CD4-positive, alpha-beta T cell treated with Interleukin-1 beta for 1 hour (primary cell): ENCODE data around the gene ZNF462.
"Not testable (repeated sequence)": the region's sequence is repeated elsewhere in the genome, so short reads cannot be mapped to it uniquely, and the experiment has no call there.

Source experiments
- DNase-seq, 2 donors: peaks; one replicate each; pipeline ENCODE4 v3.0.0-alpha.2; 2020 to 2022

ZNF462 gene, protein sequence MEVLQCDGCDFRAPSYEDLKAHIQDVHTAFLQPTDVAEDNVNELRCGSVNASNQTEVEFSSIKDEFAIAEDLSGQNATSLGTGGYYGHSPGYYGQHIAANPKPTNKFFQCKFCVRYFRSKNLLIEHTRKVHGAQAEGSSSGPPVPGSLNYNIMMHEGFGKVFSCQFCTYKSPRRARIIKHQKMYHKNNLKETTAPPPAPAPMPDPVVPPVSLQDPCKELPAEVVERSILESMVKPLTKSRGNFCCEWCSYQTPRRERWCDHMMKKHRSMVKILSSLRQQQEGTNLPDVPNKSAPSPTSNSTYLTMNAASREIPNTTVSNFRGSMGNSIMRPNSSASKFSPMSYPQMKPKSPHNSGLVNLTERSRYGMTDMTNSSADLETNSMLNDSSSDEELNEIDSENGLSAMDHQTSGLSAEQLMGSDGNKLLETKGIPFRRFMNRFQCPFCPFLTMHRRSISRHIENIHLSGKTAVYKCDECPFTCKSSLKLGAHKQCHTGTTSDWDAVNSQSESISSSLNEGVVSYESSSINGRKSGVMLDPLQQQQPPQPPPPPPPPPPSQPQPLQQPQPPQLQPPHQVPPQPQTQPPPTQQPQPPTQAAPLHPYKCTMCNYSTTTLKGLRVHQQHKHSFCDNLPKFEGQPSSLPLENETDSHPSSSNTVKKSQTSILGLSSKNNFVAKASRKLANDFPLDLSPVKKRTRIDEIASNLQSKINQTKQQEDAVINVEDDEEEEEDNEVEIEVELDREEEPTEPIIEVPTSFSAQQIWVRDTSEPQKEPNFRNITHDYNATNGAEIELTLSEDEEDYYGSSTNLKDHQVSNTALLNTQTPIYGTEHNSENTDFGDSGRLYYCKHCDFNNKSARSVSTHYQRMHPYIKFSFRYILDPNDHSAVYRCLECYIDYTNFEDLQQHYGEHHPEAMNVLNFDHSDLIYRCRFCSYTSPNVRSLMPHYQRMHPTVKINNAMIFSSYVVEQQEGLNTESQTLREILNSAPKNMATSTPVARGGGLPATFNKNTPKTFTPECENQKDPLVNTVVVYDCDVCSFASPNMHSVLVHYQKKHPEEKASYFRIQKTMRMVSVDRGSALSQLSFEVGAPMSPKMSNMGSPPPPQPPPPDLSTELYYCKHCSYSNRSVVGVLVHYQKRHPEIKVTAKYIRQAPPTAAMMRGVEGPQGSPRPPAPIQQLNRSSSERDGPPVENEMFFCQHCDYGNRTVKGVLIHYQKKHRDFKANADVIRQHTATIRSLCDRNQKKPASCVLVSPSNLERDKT (N-terminal part only)

DNA sequence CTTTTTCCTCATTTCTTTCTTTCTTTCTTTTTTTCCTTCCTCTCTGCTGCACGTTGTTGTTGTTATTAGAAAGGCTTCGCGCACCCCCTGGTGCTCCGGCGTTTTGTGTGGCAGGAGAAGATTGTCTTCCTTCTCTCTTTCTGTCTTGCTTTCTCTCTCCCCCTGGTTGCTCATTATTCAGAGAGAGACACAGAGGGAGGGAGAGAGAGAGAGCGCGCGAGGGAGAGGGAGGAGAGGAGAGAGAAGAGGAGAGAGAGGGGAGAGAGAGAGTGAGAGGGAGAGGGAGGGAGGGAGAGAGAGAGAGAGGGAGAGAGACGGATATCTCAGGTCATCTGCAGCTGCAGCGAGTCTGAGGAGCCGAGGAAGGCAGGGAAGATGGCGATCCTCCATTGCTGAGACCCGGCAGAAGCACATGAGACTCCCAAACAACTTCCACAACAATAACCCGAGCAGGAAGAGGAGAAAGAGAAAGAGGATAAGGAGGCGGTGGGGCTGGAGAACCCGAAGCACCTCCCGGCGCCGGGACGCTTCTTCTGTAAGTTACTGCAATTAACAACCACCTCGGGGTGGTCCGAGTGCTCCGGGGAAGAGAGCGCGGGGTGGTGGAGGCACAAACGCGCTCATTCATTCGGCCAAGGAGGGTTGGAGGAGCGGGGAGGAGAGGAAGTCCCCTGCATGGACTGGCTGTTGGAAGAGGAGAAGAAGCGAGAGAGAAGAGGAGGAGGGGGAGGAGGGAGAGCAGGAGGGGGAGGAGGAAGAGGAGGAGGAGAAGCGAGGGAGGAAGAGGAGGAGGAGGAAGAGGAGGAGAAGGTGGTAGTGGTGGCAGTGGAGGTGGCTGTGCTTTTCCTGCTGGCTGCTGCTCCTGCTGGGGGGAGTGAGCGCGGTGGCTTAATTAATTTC is at the start of gene ZNF462:
TSS of gene ZNF462 (plus strand) at position 346 of the 900 bp plus-strand sequence. CDS start 60,218 bp downstream, outside the sequence.
- no peak for DNase-seq

DNA sequence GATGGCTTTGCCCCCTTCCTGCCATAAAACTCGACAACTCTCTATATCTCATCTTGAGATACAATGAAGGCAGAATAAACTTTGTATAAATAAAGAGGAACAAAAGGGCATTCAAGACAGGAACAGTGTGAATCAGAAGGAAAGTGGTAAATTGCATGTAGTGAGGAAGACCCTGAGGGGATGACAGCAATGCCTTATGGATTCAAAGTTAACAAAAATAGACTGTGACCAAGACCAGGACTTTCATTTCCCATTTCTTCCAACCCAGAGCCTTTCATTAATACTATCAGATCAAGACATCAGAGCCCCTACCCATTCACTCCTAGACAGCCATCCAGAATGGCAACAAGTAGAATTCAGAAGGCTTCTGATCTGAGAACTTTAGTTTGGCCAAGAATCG is 46.4 kb upstream of the ZNF462 start:
- no peak for DNase-seq

DNA sequence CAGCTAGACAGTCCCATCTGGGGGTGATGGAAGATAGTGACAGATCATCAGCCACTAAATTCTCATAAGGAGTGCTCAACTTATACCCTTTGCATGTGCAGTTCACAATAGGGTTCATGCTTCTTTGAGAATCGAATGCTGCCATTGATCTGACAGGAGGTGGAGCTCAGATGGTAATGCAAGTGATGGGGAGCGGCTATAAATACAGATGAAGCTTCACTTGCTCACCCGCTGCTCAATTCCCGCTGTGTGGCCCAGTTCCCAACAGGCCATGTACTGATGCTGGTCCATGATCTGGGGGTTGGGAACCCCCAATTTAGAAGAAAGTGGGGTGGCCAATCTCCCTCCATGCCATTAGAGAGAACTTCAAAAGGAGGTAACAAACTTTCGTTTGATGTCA is 44.9 kb upstream of the ZNF462 start:
- DNase-seq: no peak

DNA sequence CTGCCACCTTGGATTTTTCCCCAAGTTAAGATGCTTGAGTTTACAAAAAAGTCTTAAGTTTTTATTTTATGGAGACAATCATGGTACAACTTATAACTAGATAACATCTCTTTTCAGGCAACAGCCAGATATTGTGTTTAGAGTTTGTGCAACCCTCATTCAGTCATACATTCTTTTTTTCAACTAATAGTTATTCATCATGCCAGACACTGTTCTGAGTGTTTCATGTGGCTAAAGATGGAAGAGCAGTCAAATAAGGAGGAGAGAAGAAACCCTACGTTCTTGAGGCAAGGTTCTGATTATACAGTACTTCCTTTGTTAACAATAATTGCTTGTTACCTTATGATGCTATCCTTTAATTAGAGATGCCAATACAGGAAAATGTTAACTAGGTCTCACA is 42.1 kb upstream of the ZNF462 start:
- DNase-seq: no peak

DNA sequence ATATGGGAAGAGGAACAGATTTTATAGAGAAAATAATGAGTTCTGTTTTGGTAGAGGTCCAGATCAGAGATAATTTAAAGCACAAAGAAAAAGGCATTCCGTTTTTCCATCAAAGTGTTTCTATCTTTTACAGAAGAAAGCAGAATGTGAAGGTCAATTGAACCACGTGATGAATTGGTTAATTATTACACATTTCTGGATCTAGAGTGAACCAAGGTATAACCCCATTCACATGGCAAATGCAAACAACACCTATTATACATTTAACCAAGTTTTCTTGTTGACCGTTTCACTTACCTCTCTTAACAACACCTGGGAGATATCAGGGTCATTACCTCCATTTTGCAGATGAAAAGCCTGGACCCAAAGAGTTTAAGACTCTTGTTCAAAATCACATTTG is 34.9 kb upstream of the ZNF462 start:
- DNase-seq: no peak

DNA sequence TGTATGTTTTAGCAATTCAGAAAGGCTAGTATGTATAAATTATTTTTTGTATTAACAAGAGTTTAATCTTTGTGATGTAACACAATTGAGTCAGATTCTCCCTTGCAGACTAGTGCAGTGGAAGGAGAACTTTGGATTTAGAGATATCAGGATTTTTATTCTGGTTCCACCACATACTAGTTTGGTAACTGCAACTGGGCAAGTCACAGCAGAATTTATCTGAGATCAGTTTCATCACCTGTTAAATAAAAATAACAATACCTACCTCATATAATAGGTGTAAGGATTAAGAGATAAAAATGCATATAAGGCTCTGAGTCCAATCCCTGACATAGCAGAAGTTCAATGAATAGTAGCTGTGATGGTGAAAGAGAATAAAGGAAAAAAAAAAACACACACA is 34.0 kb upstream of the ZNF462 start:
- DNase-seq: no peak

DNA sequence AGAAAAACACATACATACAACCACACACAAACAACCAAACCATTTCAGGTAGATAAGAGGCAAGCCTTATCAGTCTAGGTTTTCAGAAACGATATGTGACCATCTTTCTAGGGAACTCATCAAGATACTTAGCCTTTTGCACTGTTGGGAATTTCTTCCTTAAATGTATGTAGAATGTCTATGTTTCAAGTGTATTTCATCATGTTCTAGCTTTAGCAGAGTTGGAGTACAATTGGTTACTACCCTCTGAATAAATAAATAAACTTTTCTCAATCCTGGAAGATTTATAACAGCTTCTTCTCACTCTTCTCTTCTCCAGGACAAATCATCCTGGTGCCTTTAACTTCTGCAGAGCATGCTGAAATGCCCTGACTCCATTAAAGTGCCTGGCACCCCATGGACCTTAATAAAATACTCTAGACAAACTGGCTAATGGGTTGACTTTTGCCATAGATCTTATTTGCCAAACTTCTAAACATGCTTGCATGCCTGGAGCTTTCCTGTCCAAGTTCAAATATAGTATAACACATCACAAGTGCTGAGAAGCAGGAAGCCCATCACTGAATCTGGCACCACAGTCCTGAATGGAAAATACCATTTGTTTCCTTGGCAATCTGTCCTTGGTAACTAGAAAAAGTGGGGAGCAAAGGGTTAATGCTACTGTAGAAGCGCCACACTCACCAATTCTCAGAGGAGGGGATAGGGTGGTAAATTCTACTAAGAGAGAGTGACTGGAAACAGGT is 33.1 kb upstream of the ZNF462 start:
- DNase-seq: no peak

DNA sequence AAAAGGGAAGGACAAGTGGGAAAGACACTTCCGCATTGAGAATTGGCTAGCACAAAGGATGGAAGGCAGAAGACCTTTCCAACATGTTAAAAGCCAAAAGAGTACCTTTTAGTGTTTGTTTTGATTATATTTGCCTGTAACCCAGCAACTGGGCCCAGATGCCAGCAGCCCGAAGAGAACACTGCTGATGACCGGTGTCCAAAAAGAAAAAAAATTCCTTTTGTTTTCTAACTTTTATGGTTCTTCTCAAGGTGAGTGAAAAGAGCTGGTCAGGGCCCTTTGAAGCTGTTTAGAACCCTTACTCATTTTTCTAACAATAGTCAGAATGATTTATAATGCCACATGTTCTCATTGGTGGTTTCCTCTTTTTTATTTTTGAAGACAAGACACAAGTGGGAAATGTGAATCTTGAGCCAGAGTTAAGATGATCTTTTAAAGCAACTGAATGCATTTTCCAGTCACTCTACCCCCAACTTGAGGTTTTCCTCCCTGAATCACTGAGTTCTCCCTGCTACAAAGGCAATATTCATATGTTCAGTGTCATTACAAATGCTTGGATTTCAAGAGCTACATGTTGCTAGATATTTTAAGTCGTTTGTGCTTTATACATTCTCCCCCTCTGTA is 32.3 kb upstream of the ZNF462 start:
- no peak for DNase-seq

DNA sequence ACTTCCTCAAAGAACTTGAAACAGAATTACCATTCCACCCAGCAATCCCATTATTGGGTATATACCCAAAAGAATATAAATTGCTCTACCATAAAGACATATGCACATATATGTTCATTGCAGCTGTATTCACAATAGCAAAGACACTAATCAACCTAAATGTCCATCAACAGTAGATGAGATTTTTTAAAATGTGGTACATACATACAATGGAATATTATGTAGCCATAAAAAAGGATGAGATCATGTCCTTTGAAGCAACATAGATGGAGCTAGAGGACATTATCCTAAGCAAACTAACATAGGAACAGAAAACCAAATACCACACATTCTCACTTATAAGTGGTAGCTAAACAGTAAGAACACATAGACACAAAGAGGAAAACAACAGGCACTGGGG is 28.1 kb upstream of the ZNF462 start:
- no peak for DNase-seq

DNA sequence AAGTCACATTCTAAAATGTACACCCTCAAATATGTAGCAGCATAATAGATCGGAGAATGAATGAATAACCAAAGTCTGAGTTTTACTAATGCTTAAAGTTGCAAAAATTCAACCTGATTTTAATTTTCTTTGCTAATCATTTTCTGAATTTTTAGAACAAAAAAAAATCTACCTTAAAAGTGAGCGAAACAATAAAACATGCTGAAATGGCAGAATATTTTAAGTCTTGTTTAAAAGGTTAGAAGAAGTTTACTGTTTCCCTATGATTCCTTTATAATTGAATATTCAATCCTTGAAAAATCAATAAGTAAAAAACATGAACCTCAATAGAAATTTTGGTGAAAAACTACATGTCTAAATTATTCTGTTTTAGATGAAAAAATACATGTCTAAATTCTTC is 27.1 kb upstream of the ZNF462 start:
- DNase-seq: no peak

DNA sequence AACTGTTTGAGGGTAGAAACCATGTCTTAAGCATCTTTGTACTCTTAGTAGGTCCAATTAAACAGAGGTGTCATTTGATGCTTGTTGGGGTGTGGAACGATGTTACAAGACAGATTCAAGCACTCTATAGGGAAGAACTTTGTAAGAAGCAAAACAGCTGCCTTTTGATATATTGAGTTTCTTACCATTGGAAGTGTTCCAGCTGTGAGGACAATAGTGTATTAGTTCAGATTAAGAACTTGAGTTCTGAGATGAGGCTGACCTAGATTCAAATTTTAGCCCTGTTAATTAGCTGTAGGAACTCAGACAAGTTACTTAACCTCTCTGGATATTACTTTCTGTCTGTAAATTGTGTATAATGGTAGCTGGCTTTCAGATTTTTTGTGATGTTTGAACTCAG is 19.6 kb upstream of the ZNF462 start:
- no peak for DNase-seq

DNA sequence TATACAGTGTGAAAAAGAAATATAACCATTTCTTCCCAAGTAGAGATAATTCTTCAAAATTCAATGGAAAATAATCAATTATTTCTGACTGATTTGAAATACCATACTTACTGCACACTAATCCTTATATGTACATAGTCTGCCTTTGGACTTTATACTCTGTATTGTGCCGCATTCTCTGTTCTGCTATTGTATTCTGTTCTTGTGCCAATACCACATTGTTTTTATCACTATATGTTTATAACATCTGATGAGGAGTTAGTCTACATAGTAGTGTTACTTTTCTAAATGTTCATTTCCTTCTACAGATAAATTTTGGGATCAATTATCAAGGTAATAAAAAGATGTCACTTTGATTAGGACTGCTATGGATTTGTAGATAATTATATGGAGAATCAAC is 16.7 kb upstream of the ZNF462 start:
- no peak for DNase-seq

DNA sequence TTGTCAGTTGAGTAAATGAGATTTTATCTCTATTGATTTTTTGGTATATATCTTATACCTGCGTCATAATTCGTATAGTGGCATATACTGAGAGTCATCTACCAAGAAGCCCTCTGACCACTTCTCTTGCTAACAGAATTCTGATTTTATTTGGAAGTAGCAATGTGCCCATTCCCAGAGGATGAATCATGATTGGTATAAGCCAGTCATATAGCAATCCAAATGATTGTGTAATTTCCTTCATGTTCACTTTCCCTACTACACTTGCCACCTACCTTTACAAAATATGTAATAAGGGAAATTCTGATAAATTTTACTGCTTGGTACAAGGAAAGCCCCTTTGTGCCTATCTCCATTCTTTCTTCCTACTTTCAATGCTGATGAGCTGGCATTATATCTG is 16.1 kb upstream of the ZNF462 start:
- no peak for DNase-seq

DNA sequence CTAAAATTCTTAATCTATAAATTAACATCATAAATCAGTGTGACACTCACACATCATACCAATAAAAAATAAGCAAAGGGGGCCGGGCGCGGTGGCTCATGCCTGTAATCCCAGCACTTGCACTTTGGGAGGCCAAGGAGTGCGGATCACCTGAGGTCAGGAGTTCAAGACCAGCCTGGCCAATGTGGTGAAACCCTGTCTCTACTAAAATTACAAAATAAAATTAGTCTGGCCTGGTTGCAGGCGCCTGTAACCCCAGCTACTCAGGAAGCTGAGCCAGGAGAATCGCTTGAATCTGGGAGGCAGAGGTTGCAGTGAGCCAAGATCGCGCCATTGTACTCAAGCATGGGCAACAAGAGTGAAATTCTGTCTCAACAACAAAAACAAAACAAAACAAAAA is 11.3 kb upstream of the ZNF462 start:
- DNase-seq: not testable (repeated sequence)

DNA sequence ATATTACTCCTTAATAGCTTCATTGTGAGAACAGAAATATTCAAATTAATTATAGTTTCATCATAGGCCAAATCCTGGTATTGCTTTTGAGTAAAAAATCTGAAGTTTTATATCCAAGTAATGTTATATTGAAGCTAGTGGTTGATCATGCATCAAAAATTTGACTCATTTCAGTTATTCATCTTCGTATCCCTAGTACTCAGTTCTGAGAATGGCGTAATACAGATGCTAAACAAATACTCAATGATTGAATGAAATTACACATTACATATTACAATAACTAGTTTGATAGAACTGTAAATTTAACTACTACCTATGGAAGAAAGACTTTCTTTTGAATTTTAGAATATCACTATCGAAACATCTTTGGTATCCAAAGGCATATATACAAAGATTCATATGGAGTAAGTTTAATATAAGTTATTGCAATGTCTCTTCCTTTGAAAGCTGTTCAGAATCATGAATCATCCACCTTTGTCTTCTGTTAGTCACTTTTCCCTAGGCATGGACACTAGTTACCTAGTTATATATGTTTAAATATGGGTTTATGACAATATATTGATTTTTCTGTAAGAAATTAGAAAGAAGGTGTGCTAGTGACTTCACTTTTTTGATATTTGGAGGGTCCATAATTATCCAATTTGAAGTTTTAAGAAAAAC is 5.0 kb upstream of the ZNF462 start:
- no peak for DNase-seq

DNA sequence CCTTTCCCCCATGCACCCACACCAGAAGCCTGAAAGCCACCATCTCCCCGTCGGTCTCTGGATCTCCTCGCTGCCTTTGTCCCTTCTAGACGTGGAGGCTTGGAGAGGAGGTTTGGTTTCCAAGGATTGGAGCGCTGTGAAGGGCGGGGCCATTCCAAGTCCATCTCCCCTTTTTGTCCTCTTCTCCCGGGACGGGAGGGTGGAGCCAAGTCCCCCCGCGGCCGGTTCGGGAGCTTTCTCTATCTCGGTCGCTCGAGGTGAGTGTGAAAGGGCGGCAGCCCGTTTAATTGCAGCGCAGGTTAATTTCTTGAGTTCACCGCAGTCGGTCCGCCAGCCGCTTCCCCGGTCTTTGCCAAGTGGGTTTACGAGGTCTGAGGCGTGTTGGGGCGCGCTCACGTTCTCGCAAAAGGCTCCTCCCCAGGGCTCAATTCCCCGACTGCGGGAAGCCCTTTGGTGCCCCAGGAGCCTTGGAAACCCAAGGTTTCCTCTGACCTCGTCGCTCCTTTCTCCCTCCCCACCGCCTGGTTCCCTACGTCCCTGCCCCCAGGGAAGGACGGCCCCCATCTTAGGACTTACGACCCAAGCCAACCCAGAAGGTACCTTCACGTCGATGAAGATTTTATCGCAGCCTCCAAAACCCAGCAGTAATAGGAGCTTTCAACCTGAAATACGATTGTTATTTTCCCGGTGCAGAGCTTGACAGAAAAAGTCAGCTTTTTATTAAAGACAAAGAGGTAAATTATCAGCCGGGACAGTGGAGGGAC is 2.8 kb upstream of the ZNF462 start:
- DNase-seq: no peak

DNA sequence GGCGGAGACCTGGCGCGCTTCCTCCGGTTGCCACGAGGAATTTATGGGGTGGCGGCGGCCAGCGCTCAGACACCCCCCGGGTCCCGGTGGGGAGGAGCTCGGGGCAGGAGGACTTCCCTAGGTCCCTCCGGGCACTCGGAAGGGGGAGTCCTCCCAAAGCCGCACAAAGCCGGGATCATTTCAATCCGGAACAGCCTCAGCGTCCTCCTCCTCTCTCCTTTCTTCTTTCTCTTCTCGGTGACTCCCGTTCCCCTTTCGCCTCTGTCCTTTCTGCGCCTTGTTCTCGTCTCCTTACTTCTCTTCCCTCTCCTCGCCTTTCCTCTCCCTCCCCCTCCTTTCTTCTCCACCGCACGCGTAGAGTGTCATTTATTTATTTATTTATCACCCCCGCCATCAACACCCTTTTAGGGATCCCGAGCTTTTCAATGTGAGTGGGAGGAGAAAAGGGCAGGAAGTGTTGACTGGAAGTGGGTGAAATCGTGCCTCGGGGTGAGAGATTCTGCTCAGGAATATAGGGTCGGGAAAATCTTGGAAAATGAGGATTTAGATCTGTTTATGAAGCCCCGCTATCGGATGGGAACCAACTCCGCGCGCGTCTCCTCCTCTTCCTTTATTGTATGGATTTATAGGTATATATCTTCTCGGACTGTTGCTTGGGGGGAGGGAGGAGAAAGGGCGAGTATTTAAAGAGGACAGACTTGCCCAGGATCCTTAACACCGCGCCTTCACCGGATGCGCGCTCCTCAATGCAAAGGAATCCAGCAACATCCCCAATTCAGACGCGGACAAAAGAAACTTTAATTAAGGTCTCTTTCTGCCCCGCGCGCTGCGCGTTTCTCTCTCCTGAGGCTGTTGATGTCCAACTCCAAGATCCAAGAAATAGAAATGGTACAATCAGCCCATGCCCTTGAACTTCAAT is 2.0 kb upstream of the ZNF462 start:
- DNase-seq: no peak

DNA sequence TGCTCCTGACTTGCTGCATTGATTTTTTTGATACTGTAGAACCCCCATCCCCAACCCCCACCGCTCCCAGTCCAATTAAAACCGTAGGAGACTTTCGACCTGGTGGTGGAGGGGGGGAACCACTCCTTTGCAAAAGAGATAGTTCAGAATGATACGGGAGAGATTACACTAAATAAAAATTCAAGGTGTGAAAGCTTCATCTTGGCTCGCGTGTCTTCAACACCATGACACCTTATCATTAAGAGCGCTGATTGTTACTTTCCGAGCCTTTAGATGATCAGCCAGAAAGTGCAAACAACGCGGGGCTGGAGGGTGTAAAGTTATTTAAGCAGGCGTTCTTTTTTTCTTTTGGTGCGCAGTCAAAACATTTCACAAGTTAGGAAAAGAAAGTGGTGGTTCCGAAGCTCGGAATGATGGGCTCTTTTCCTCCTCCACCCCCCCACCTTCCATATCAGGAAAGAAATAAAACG is 1.3 kb upstream of the ZNF462 start:
- no peak for DNase-seq
